ENCODE measurements around the gene CADPS.

The CADPS gene

GRCh38 chr3:62416144-62416543 lies 459.1 kb downstream of the CADPS start:
- no peak for DNase-seq (ENCODE audit: low spot score)
- ChIA-PET CTCF (interaction anchor here (0.7 kb wide), 1 partner anchor 558 kb away, joined by 7 read pairs; no protein-coding TSS in a partner anchor), POLR2A (ENCODE audit: low non-redundant PET) (no interaction called here)
- TF ChIP-seq CTCF (conservative IDR thresholded peaks at IDR 0.05; ENCODE audit: low read depth) = no peak
- H3K27ac ChIP-seq = no peak overlapping the region

DNA sequence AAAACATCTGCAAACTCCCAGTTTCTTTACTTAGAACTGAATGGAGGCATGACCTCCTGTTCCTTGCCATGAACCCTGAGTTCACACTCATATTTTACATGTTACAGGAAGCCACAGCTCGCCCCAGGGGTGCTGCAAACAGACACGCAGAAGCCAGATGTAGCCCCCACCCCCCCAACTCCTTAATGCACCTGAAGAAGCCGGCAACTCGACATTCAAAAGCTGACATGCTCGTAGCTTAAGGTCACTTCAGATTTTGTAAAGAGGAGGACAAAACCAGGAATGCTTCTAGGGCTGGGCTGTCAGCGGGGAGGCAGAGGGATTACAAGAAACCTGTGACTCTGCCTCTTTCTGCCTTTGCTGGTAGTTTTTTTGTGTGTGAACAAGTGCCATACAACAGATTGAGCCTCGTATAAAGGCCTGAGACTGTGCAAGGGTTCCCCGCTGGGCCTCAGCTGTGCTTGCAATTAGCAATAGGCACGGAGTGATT lies 459.9 kb downstream of the CADPS start:
- no peak for DNase-seq (ENCODE audit: low spot score)
- no peak overlapping the region for H3K27ac ChIP-seq
- ChIA-PET POLR2A (ENCODE audit: low non-redundant PET) (no interaction called here), CTCF (no interaction called here)
- TF ChIP-seq CTCF (conservative IDR thresholded peaks at IDR 0.05; ENCODE audit: low read depth) = no peak

GRCh38 chr3:62414786-62415185 lies 460.4 kb downstream of the CADPS start:
- H3K27ac ChIP-seq = no peak overlapping the region
- no peak for TF ChIP-seq CTCF (conservative IDR thresholded peaks at IDR 0.05; ENCODE audit: low read depth)
- ChIA-PET CTCF (no interaction called here), POLR2A (ENCODE audit: low non-redundant PET) (no interaction called here)
- DNase-seq (ENCODE audit: low spot score) = no peak

- no peak for TF ChIP-seq CTCF (conservative IDR thresholded peaks at IDR 0.05; ENCODE audit: low read depth)
- DNase-seq (ENCODE audit: low spot score) = no peak
- ChIA-PET CTCF (no interaction called here), POLR2A (ENCODE audit: low non-redundant PET) (no interaction called here)
- no peak overlapping the region for H3K27ac ChIP-seq
Measured at GRCh38 chr3:62413687-62414086, 461.5 kb downstream of the CADPS start.

GRCh38 chr3:62406945-62407344 lies 468.3 kb downstream of the CADPS start:
- H3K27ac ChIP-seq = no peak overlapping the region
- POLR2A ChIA-PET (ENCODE audit: low non-redundant PET) = no interaction called here
- DNase-seq (ENCODE audit: low spot score) = no peak
- CTCF ChIA-PET = no interaction called here
- no peak for TF ChIP-seq CTCF (conservative IDR thresholded peaks at IDR 0.05; ENCODE audit: low read depth)

DNA sequence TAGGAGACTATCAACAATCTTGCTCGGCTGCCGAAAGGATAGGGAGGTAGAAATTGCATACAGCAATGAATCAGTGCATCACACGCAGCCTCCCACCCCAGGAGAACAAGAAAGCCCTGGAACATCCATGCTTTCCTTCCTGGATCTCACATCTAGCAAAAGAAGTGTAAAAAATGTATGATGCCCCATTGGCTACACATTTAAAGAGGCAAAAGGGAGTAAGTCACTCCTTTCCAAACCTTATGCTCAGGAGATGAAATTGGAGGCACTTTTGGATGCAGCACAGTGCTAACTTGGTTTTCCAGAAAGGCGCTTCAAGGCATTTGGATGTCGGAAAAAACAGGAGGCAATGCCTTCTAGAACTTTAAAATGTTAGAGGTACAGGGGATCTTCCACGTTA lies 469.6 kb downstream of the CADPS start:
- no peak for DNase-seq (ENCODE audit: low spot score)
- POLR2A ChIA-PET (ENCODE audit: low non-redundant PET) = no interaction called here

More for the DNA sequence above, 469.6 kb downstream of the CADPS start:
- CTCF ChIA-PET = no interaction called here
- TF ChIP-seq CTCF (conservative IDR thresholded peaks at IDR 0.05; ENCODE audit: low read depth) = no peak
- H3K27ac ChIP-seq = no peak overlapping the region
